NCI-H2196 treated with DMSO at 0.1 percent for 48 hours (cell line): ENCODE data around the gene MEGF11.

Source experiments
- DNase-seq: peaks from one replicate; lab custom pipeline; 2025; ENCODE audit not compliant: unreplicated experiment; lab: John Stamatoyannopoulos, UW

Gene MEGF11

GRCh38 chr15:66096688-66097058, 156.9 kb downstream of the MEGF11 start:
- DNase-seq: no peak

DNA sequence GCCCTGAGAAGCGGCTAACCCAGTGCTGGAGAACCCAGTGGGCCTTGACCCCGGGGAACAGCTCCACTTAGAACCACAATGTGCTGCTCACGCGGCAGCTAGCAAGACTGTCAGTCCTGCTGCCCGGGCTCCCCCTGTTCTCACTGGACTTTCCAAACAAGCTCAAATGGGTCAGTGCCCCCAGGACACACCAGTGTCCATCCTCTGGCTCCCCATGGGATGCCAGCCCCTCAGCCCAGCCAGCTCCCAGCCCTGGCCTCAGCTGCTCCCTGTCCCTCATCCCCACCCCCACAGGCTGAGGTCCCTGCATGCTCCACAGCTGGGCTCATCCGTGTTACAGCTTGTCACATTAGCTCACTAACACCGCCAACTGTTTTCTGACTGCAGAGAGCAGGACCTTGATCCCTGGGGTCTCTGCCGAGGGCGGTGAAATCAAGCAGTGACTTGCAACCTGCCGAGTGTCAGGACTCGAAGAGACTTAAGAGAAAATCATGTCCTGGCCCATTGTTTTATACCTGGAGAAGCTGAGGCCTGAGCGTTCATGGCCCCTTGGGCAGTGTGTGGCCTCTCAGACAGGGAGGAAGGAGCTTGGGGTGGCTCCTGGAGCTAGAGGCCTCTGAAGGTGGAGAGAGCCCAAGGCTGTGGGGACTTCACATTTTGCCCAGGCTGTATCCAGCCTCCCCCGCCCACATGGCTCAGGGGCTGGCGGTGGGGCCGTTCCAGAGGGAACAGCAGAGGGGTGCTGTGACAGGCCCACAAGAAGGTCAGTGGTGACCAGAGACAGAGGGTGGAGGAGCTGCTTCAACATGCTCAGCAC, 157.5 kb downstream of the MEGF11 start:
- DNase-seq: no peak

- DNase-seq: no peak
Measured at GRCh38 chr15:66094331-66094730, 159.2 kb downstream of the MEGF11 start.

DNA sequence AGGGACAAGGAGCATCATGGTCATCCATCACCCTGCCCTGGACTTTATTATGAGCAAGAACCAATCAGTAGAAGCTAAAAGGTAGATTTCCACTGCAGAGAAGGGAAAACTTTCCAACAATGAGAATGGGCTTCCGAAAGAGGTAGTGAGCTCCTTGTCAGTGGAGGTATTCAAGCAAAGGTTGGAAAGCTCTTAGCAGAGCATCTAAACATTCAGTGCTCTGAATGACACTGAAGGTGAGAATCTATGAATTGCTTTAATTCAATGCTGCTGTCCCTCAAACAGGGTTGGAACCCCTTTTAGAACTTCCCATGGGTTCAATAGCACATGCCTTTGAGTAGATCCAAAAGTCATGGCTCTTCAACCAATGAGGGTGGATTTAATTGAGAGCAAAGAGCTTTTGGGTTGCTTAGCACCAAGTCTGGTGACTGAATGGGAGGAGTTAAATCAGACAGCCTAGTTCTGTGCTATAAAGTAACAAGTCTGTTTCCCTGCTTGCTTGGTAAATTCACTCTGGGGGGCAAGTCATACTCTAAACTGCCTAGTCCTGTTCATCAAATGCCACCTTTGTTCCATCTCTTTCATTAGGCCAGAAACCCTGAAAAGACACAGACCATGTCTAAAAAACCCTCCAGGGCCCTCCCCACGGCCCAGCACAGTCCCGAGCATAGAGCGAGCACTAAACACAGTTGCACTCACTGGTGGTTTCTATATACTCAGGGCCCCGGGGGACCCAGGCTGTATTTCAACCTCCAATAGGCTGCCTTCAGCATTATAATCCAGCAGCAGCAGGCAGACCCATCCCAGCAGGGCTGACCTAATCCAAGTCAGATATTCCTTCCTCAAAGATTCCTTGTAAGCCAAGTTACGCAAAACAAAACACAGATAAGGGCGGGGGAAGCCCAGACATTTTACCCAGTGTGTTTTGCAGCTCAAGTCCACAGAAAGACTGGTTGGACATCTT, 161.2 kb downstream of the MEGF11 start:
- no peak for DNase-seq

- no peak for DNase-seq
Measured at GRCh38 chr15:66089509-66089908, 164.0 kb downstream of the MEGF11 start.

DNA sequence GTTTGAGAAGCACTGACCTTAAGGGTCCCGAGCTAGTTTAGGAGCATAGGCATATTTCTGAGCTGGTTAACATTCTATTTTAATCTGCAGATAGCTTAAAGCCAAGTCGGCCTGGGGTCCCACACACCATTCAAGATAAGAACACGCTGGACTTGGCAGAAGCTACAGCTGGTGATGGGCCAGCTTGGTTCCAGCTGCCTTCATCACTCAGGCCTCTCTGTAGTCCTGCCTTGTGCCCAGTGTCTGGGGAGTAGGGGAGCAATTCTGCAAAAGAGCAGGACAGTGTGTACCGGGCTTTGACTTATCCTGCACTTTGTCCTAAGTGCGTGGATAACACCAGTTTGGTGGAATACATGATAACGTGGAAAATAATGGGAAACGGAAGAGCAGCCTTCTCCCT, 164.5 kb downstream of the MEGF11 start:
- DNase-seq: no peak

DNA sequence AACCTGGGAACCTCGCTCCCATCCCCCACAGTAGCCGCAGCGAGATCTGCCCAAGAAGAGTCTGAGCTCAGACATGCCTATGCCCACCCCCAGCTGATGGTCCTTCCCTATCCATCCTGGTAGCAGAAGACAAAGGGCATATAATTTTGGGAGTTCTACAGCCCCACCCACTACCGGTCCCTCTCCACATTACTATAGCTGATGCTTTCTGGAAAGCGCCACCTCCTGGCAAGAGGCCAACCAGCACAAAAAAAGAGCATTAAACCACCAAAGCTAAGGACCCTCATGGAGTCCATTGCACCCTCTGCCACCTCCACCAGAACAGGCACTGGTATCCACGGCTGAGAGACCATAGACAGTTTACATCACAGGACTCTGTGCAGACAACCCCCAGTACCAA, 168.4 kb downstream of the MEGF11 start:
- DNase-seq: no peak

- no peak for DNase-seq
Measured at GRCh38 chr15:66084704-66085103, 168.8 kb downstream of the MEGF11 start.

DNA sequence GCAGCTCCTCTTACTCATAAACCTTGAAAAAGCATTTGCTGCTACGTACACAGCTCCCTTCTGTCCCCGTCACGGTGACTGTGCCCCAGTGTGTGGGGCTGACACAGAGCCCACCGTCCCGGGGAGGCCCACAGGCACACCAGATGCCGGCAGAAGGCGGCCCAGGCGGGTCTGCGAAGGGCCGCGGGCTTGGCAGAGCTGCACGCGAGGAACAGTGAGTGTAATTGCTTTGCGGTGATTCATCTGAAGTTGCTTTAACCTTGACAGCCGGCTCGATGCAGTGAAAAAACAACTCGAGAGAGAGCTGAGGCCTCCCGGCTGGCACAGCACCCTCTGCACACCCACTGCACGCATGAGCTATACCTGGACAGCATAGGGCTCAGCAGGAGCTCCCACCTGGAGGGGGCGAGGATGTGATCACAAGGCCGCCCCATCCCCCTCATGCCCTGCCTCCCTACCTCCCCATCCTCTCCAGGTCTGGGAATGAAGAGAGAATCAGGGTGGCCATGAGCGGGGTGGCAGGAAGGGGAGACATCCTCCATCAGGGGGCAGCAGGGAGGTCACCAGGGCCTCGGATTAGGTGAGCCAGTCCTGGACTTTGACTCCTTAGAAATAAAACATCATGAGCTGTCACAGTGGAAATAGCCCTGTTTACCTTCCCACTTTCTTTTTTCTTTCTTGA, 172.7 kb downstream of the MEGF11 start:
- DNase-seq: no peak

DNA sequence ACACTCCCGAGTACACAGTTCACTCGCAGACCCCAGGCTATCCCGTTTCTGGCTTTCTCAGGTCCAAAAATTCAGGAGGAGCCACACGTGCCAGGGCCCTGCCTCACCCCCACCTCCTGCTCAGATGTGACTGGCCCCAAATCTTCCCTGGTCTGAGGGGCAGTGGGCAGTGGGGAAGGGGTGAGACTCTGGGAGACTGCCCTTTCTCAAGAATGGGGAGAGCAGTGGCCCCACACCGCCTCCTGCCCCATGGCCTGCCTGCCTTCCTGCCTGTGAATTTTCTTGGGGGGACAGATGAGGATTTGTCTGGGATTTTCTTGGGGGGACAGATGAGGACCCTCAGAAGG, 174.6 kb downstream of the MEGF11 start:
- DNase-seq: no peak

DNA sequence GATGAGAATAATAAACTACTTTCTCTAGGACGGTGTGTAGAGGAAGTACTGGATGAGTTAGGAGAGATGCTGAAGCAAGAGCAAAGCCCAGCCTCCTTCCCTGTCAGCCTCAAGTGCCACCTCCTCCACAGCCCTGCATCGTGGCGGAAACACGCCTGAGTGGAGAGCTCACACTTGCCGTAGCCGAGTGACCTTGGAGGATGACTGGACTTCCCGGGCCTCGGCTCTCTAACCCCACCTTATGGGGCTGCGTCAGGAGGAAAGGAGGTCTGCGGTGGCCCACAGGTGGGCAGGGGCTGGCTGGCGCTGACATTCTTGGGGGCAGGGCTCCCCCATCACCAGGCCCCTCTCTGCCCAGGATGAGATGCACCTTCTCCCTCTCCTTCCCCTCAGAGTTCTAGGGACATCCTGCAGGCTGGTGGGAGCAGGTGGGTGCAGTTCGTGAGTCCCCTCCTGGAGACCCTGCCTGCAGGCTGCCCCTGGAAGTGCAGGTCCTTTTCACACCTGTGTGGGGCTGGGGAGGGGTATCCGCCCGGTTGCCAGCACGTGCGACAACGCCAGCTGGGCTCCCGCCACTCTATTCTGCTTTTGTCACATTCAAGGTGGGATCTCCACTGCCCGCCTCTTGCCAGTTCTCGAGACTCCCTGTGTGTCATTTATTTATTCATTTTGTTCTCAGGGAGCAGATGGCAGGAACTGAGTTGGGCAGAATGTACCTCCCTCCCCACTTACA, 175.2 kb downstream of the MEGF11 start:
- DNase-seq: no peak

DNA sequence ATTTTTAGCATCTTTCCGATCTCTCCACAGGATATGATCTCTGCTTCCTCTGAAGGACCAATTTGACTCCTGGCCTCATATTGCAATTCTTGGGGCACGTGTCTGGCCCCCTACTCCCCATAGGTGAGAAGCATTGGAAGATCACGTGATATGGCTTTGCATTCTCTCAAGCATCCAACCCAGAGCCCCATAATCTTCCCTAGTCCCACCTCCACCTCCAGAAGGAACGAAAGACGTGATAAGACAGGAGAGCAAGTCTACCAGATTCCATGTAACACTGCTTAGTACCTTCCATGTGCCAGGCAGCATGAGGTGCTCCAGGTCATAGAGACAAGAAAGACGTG, 176.3 kb downstream of the MEGF11 start:
- DNase-seq: no peak

GRCh38 chr15:66076591-66077319, 176.8 kb downstream of the MEGF11 start:
- no peak for DNase-seq

- DNase-seq: no peak
Measured at GRCh38 chr15:66075947-66076346, 177.6 kb downstream of the MEGF11 start.

GRCh38 chr15:66072616-66073361, 180.8 kb downstream of the MEGF11 start:
- DNase-seq: no peak

DNA sequence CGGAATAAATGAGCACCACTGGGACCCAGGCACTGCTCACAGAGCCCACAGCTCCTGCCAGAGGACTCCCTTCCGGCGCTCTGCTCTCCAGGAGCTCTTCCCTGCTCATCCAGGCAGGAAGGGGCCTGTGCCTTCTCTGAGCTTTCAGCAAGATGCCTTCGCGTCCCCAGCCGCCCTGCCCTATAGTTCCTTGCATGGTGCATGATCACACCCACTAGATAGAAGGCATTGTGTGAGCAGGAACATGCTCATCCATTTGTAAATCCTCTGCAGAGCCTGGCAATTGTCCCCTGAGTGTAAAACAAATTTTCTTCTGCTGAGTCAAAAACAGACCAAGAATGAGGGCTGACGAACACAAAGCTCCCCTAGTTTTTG, 181.6 kb downstream of the MEGF11 start:
- DNase-seq: no peak

GRCh38 chr15:66071160-66071920, 182.2 kb downstream of the MEGF11 start:
- DNase-seq: no peak

DNA sequence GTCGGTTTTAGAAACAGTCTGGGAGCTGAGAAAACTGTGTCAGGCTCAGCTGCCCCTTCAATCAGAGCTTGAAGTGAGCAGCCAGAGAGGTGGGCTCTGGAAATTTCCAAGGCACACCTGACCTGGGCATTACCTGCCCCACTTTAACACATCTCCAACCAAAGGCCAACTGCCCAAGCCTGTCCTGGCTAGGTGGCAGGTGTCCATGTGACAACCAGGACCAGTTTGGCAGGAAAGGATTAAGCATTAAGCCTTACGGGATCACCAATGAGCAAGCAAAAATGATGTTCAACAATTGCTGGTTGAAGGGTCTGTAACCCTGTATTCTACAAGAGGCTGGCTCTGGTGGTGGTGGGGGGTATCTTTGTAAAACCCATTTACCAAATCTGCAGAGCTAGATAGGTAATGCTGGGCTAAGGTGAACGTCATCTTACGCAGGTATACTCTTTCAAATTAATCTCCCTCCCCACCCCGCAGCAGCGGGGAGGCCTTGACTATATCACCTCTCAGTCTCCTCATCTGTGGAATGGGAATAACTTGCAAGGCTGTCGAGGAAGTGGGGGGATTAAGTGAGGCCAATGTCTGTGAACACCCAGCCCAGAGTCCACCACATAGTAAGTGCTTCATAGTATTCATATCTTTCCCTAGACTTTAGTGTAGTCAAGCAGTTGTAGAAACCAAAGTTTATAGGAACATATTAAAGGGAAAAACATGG, 183.2 kb downstream of the MEGF11 start:
- DNase-seq: no peak
